Effector CD8-positive, alpha-beta T cell (primary cell): ENCODE data around the gene NPR1.
"Not testable (repeated sequence)": the region's sequence is repeated elsewhere in the genome, so short reads cannot be mapped to it uniquely, and the experiment has no call there.

Experiments used
- DNase-seq: peaks from one replicate; lab custom pipeline; 2025; lab: John Stamatoyannopoulos, UW
- total RNA-seq, 4 experiments: gene quantifications; one replicate each; lab custom pipeline; 2026; lab: John Stamatoyannopoulos, UW

Gene NPR1
- 0 to 0.09 (median 0) reads per million in 4 experiments for total RNA-seq

DNA sequence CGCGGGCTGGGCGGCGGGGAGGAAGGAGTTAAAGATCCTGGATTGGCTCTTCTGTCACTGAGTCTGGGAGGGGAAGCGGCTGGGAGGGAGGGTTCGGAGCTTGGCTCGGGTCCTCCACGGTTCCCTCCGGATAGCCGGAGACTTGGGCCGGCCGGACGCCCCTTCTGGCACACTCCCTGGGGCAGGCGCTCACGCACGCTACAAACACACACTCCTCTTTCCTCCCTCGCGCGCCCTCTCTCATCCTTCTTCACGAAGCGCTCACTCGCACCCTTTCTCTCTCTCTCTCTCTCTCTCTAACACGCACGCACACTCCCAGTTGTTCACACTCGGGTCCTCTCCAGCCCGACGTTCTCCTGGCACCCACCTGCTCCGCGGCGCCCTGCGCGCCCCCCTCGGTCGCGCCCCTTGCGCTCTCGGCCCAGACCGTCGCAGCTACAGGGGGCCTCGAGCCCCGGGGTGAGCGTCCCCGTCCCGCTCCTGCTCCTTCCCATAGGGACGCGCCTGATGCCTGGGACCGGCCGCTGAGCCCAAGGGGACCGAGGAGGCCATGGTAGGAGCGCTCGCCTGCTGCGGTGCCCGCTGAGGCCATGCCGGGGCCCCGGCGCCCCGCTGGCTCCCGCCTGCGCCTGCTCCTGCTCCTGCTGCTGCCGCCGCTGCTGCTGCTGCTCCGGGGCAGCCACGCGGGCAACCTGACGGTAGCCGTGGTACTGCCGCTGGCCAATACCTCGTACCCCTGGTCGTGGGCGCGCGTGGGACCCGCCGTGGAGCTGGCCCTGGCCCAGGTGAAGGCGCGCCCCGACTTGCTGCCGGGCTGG lies at the start of gene NPR1:
Gene NPR1 (plus strand): TSS at position 170 of the 818 bp plus-strand sequence. CDS start 421 bp downstream, at position 591.
- no peak for DNase-seq

DNA sequence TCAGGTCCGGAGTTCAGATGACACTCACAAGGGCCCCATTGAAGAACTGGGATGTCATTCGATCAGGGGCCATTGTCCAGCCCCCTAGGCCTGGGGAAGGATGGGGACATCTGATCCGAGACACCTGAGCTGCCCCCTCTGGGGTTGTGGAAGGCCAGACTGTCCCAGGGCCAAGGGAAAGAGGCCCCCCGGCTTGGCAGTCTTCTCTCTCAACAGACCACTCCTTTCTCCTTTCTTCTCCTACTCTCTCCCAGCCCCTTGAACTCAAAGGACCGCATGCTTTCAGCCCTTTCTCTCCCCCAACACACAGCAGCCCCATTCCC lies 49.2 kb upstream of the NPR1 start:
- no peak for DNase-seq

GRCh38 chr1:153629971-153630370 lies 48.5 kb upstream of the NPR1 start:
- no peak for DNase-seq

DNA sequence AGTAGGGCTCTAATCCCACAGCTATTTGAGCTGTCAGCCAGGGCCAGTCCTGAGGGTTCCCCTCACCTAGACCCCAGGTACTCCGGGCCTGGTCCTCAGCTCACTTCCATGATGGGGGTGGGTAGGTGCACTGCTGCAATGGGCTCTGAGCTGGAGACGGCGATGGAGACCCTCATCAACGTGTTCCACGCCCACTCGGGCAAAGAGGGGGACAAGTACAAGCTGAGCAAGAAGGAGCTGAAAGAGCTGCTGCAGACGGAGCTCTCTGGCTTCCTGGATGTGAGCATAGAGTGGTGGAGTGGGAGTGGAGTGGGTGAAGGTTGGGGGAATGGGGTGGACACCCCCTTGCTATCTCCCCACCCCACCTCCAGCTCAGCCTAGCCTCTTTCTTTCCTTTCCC lies 48.1 kb upstream of the NPR1 start:
- no peak for DNase-seq

DNA sequence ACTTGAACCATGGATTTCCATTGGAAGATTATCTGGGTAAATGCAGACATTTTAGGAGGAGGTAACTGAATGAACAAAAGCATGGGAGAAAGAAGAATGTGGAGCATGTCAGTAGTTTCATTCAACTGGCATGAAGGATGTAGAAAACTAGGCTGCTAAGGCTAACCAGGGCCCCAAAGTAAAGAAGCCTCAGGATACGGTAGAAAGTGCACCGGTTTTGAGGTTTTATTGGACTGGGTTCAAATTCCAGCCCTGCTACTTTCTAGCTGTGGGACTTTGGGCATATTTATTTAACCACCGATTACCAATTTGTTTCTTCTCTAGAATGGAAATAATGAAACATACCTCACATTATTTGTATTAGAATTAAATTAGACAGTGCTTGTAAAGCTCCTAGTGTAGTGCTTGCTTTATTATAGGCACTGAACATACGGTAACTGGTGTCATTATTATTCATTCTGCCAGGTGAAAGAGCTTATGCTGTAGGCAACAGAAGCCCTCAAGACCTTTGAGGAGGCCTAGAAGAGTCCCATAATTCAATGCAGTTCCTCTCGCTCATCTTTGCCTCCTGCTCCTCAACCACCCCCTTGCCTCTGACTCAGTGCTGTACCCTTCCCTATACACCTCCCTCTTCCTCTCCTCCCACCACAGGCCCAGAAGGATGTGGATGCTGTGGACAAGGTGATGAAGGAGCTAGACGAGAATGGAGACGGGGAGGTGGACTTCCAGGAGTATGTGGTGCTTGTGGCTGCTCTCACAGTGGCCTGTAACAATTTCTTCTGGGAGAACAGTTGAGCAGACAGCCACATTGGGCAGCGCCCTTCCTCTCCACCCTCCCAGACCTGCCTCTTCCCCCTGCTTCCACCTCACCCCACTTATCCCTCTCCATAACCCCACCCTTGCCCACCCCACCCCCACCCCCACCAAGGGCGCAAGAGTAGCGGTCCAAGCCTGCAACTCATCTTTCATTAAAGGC lies 47.2 kb upstream of the NPR1 start:
- DNase-seq = no peak

- DNase-seq = no peak
Observed at GRCh38 chr1:153633161-153633753, 45.2 kb upstream of the NPR1 start.

DNA sequence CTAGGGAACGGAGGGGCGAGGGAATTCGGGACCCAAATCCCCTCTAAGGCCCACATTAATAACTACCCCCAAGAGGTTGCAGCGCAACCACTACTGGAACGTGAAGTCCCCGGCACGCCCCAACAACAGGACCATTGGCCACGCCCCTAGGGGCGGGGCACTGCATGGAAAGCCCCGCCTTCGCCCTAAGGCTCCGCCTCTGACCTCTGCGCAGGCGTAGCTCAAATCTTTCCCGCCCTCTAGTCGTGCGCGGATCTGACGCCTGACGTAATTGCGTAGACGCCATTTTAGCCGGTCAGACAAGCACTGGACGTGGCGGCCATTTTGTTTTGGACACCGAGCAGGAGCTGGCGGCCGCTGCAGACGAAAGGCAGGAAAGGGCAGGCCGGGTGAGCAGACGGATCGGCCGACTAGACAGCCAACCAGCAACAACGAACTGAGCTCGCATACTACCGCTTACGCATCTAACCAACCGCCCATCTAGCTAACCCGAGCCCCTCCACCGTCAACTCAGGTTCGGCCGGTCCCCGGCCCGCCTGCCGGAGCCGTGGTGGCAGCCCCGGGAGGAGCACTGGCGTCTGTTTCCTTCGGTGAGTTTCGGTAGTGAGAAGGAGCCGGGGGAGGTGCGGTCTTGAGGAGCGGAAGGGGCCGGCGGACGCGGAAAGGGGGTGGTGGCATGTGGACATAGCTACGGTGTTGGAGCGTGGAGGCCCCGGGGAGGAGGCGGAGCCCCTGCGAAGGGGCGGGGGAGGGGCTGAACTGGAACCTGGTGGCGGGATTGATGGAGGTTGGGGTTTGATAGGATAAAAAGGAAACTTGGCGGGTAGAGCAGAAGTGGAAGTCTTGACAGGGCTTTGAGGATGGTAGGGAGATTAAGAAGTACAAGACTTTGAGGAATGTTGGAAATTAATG lies 44.5 kb upstream of the NPR1 start, which contains the start of gene CHTOP:
Gene CHTOP (plus strand): TSS at position 313 of the 912 bp plus-strand sequence. CDS start 2,523 bp downstream, outside the sequence.
- peak; percentile 93 for DNase-seq

GRCh38 chr1:153635872-153636271 lies 42.6 kb upstream of the NPR1 start:
- DNase-seq = no peak

DNA sequence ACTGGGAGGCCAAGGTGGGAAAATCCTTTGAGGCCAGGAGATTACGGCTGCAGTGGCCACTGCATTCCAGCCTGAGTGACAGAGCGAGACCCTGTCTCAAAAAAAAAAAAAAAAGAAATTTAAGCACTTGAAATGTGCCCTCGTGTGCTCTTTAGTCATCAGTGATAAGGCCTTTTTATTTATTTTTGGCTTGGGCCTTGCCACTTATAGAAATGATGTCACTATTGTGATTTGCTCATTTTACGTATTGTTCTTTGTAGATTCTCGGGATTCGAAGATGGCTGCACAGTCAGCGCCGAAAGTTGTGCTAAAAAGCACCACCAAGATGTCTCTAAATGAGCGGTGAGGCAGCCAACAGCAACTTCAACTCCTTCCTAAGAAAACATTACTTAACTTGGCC lies 42.2 kb upstream of the NPR1 start:
- no peak for DNase-seq

DNA sequence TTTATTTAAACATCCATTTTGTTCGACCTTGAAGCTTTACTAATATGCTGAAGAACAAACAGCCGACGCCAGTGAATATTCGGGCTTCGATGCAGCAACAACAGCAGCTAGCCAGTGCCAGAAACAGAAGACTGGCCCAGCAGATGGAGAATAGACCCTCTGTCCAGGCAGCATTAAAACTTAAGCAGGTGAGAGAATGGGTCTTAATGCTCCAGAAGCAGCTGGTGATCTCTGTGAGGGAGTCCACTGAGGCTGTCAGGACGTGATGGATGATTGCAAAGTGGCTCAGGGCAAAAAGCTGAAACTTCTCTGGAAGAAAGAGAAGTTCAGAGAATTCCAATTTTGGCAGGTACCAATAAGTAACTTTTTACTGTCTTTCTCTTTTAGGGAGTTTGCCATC lies 40.2 kb upstream of the NPR1 start:
- no peak for DNase-seq

GRCh38 chr1:153639280-153639679 lies 39.2 kb upstream of the NPR1 start:
- no peak for DNase-seq

- DNase-seq = not testable (repeated sequence)
Observed at GRCh38 chr1:153640213-153640612, 38.3 kb upstream of the NPR1 start.

DNA sequence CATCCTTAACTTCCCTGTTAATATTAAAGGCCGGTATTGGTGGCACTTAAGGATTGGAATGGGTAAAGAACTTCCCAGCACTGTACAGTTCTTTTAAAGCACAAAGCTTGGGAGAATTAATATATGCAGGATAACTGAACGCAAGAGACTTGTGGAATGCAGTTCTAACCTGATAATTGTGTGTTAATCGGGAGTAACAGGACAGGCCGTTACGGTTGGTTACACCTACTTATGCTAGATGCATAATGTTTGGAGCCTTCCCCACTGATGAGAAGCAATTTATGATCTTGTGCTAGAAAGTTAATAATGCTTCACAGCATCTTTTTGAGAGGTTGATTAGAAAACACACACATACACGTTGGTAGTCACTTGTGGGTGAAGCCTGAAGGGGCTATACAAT lies 37.6 kb upstream of the NPR1 start:
- DNase-seq = no peak

- no peak for DNase-seq
Observed at GRCh38 chr1:153642161-153642560, 36.3 kb upstream of the NPR1 start.

DNA sequence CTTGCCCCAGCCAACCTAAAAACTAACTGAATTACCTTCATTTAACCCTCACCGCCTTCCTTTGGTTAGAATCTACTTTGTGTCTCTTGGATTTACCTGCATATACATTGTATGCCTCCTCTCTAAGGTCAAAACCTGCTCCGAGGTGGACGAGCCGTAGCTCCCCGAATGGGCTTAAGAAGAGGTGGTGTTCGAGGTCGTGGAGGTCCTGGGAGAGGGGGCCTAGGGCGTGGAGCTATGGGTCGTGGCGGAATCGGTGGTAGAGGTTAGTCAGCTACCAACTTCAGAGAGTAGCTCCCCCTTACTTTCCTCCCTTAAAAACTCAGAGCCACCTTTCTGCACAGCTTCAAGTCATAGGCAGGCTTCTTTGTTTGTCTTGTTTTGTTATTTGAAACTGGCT lies 35.4 kb upstream of the NPR1 start:
- DNase-seq = no peak

DNA sequence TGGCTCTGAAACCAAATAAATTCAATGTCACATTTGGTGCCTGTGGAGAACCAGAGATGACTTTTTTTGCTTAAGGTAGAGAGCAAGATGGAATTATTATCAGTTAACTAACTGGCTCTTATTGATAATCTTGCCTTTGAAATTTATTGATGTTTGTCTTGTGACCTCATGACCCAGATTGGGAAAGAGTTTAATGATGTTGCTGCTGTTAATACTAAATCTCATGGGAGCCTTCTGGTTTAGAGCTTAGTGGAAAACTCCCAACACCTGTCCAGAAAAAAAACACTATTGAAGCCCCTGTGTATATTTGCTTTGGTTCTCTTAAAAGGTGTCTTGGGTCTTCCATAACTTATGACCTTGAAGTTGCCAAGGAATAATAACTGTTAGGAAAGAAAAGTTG lies 34.7 kb upstream of the NPR1 start:
- DNase-seq = no peak

GRCh38 chr1:153646672-153647345 lies 31.7 kb upstream of the NPR1 start:
- DNase-seq = no peak

DNA sequence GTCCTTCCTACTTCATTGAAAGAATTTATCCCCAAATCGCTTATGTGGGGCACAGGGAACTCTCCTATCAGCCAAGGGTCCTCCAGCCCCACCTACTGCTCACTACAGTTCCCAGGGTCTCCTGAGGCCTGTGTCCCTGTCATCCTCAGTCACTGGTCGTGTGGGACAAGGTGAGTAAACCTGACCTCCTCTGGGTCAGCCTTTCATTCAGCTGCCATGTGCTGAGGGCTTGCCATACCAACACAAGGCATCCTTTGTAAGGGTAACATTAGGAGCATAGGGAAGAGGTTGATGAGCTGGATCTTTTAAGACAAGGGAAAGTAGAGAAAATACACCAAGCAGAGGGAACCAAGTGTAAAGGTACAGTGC lies 31.2 kb upstream of the NPR1 start:
- DNase-seq = no peak

- DNase-seq = no peak
Observed at GRCh38 chr1:153648000-153648643, 30.4 kb upstream of the NPR1 start.
